RWPE1 (cell line): Measurements from ENCODE around the gene SEC31A.
A peak's percentile ranks its signal among the peaks of the same experiment; 100 is the strongest.

Experiments
- CTCF ChIA-PET: fragments of 350-600 bp; sonication (Branson Sonifier 250); formaldehyde crosslinking; extraction: SDS; loops from one replicate; lab custom pipeline; 2021; lab: Yijun Ruan, JAX
- POLR2A ChIA-PET: fragments of 400-600 bp; formaldehyde crosslinking; extraction: SDS; loops from one replicate; lab custom pipeline; 2020; ENCODE audit warnings: antibody characterized with exemption; ENCODE audit not compliant: low non-redundant PET; lab: Yijun Ruan, JAX
- DNase-seq: peaks from one replicate; pipeline ENCODE4 v3.0.0; 2012; ENCODE audit warnings: low spot score
- H3K27ac ChIP-seq: fragments of 450-650 bp; 2 replicates; pipeline ENCODE4 v1.5.1; 2017
- CTCF ChIP-seq: fragments of 450-650 bp; conservative IDR thresholded peaks from 2 replicates; pipeline ENCODE4 v1.5.1; 2017; ENCODE audit warnings: low read depth, mild to moderate bottlenecking

SEC31A gene

DNA sequence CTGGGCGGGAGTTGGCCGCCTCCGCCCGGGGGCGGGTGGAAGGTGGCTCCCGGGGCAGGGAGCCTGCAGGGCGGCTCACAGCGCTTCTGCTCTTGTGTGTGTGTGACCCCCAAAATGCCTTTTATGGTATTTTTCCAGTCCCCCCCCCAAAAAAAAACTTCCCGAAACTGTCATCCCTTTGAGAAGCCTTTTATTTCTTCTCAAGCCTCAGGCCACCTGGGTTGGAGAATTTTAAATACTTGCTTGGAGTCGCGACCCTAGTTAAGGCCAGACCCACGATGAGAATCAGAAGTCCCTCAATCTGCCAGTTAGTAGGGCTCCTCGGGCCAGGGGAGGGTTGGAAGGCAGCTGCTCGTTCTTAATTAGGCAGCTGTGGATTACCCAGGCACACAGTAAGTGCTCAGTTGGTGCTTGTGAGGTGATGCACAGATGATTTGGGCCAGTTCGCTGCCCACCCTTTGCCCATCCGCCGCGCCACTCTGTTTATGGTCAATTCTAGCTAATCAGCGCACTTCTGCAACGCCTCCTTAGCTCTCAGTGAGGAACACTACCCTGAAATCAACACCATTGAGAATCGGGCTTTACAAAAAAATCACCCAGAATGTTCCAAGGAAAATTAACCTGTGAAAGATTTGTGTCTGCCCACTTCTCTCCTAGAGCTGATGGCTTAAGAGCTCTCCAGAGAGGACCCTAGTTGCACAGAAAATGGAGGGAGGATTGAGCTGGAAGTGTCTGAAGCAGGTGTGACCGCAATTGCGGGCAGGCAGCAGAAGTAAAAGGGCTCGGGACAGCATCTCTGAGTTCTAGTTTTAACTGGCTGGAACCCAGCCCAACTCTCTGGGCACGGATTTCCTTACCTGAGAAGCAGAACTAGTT is 91.7 kb downstream of the SEC31A start:
- no peak for TF ChIP-seq CTCF
- DNase-seq = no peak
- ChIA-PET CTCF (interaction anchor here (0.7 to 3.7 kb wide), 4 partner anchors 14 to 317 kb away, joined by 3 to 33 read pairs (median 4); no protein-coding TSS in a partner anchor), POLR2A (no interaction called here)
- H3K27ac ChIP-seq = no peak overlapping the region

DNA sequence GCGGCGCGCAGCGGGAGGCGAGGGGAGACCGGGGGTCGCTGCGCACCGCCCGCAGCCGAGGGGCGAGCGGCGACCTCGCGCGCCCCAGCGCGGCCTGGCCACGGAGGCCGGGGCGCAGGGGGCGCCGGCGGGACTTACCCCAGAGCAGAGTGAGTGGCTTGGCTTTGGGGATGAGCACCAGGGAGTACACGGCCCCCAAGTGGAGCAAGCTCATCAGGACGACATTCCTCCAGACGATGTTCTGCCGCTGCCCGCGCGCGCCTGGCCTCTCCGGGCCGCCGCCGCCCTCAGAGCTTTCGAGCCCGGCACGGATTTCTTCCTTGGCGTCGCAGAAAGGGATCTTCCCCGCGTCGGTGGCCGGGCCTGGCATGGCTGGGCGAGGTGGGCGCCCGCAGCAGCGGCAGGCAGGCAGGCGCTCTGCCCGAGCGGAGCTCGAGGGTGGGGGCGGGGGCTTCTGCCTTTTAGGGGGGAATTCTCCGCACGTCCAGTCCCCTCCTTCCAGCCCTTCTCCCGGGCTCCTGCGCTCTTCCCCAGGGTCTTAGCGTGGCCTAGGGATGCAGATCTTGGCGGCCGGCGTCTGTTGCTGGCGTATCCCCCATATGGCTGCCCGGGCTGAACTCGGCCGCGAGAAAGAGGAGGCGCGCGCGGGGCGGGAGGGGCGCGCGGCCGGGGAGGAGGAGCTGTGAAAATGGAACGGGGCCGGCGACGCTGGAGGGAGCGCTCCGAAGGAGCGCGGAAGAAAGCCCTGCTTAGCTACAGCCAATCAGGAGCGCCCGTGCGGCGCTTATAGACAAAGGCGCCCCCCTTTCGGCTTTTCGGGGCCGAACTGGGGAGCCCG is 92.6 kb downstream of the SEC31A start, which contains the start of gene SCD5:
Gene SCD5 (minus strand): TSS at position 629 of the 838 bp plus-strand sequence. CDS start 259 bp downstream, at position 370.
- H3K27ac ChIP-seq = peak within 1 kb of the TSS; percentile 39; the same call in 1 of the 2 replicates
- DNase-seq = peak; percentile 73
- POLR2A ChIA-PET = interaction anchor here (0.5 kb wide), 1 partner anchor 19 kb away, joined by 5 read pairs; no protein-coding TSS in a partner anchor
- CTCF ChIA-PET = interaction anchor here (0.6 to 3.7 kb wide), 5 partner anchors 18 to 316 kb away, joined by 3 to 33 read pairs (median 3); no protein-coding TSS in a partner anchor
- TF ChIP-seq CTCF = no peak

GRCh38 chr4:82797405-82798111 is 93.4 kb downstream of the SEC31A start:
- ChIA-PET CTCF (interaction anchor here (0.6 to 3.7 kb wide), 3 partner anchors 19 to 101 kb away, joined by 3 to 33 read pairs (median 3); no protein-coding TSS in a partner anchor), POLR2A (interaction anchor here (0.5 kb wide), 1 partner anchor 19 kb away, joined by 5 read pairs; no protein-coding TSS in a partner anchor)
- TF ChIP-seq CTCF = no peak
- DNase-seq = peak; percentile 36
- no peak overlapping the region; the same call in 1 of the 2 replicates for H3K27ac ChIP-seq

DNA sequence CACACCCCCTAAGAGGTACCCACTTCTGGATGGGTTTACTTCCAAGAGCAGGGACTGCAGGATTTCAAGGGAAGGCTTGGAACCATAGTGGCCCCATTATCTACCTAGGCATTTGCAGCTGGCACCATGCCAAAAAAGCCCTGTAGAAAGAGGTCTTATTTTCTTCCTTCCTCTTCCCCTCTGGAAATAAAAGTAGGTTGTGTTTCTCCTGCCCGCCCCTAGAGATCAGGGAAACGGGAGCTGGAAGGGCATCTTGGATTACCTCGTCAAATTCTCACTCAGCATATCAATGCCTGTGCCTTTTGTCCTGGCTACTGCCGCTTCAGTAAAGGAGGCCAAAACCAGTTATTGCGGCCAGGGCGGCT is 93.9 kb downstream of the SEC31A start:
- TF ChIP-seq CTCF = no peak
- DNase-seq = no peak
- ChIA-PET CTCF (interaction anchor here (0.9 kb wide), 1 partner anchor 76 kb away, joined by 4 read pairs; no protein-coding TSS in a partner anchor), POLR2A (interaction anchor here (0.8 kb wide), 1 partner anchor 54 kb away, joined by 3 read pairs; no protein-coding TSS in a partner anchor)
- no peak overlapping the region for H3K27ac ChIP-seq

- ChIA-PET CTCF (no interaction called here), POLR2A (no interaction called here)
- no peak overlapping the region for H3K27ac ChIP-seq
- no peak for DNase-seq
- no peak for TF ChIP-seq CTCF
Measured at GRCh38 chr4:82792912-82793649, 97.9 kb downstream of the SEC31A start.
